Measurements from ENCODE around the gene ELMO1. TPM values are rescaled to one million over a fixed set of nuclear protein-coding genes. Genes with fewer than 3 reads are reported as not detected.

The ELMO1 gene
- total and polyA plus RNA-seq, 9 donors = 8.9 to 48.9 (median 28.0) TPM

- no peaks in the 10 kb centered on the region for H3K4me1 ChIP-seq (ENCODE audit: insufficient read depth)
- no peak for DNase-seq
- intact Hi-C loops (cut with DNase I) = no loop called here
- no peak overlapping the region for H3K27ac ChIP-seq
- 24 to 46% (median 32%) methylated on average over 4 of the region's 4 CpGs for WGBS, 3 donors
- H3K27me3 ChIP-seq = no peaks in the 10 kb centered on the region
- no peak overlapping the region for H3K4me3 ChIP-seq
- no peaks in the 10 kb centered on the region for H3K9me3 ChIP-seq
- no peaks in the 10 kb centered on the region for H3K36me3 ChIP-seq
- TF ChIP-seq POLR2A (IDR thresholded peaks at IDR 0.05) (no peak), EP300 (IDR thresholded peaks at IDR 0.05) (no peak), CTCF (IDR thresholded peaks at IDR 0.05) (no peak)
Measured at GRCh38 chr7:37476881-37477450, 28.3 kb upstream of the ELMO1 start.

- H3K27ac ChIP-seq = no peak overlapping the region
- H3K4me1 ChIP-seq (ENCODE audit: insufficient read depth) = no peaks in the 10 kb centered on the region
Measured at GRCh38 chr7:37476428-37476827, 27.8 kb upstream of the ELMO1 start.

GRCh38 chr7:37475646-37476045, 27.0 kb upstream of the ELMO1 start:
- intact Hi-C loops (cut with DNase I) = no loop called here
- no peaks in the 10 kb centered on the region for H3K36me3 ChIP-seq
- H3K4me3 ChIP-seq = no peak overlapping the region
- TF ChIP-seq EP300 (IDR thresholded peaks at IDR 0.05) (no peak), CTCF (IDR thresholded peaks at IDR 0.05) (no peak), POLR2A (IDR thresholded peaks at IDR 0.05) (no peak)
- WGBS, 3 donors = 89 to 92% (median 92%) methylated on average over 4 of the region's 4 CpGs
- H3K4me1 ChIP-seq (ENCODE audit: insufficient read depth) = no peaks in the 10 kb centered on the region
- H3K27me3 ChIP-seq = no peaks in the 10 kb centered on the region
- H3K27ac ChIP-seq = no peak overlapping the region
- no peaks in the 10 kb centered on the region for H3K9me3 ChIP-seq
- DNase-seq = no peak

More at GRCh38 chr7:37476428-37476827, 27.8 kb upstream of the ELMO1 start:
- no peaks in the 10 kb centered on the region for H3K9me3 ChIP-seq
- H3K27me3 ChIP-seq = no peaks in the 10 kb centered on the region
- no peak for TF ChIP-seq POLR2A (IDR thresholded peaks at IDR 0.05)
- no peak for TF ChIP-seq EP300 (IDR thresholded peaks at IDR 0.05)
- TF ChIP-seq CTCF (IDR thresholded peaks at IDR 0.05) = no peak
- 93 to 97% (median 95%) methylated on average over 1 of the region's 1 CpG for WGBS, 3 donors
- intact Hi-C loops (cut with DNase I) = no loop called here
- no peak overlapping the region for H3K4me3 ChIP-seq
- no peaks in the 10 kb centered on the region for H3K36me3 ChIP-seq
- DNase-seq = no peak

GRCh38 chr7:37471619-37472018, 23.0 kb upstream of the ELMO1 start:
- WGBS, 3 donors = 95 to 96% (median 95%) methylated on average over 7 of the region's 7 CpGs
- no peaks in the 10 kb centered on the region for H3K9me3 ChIP-seq
- no peak overlapping the region for H3K27ac ChIP-seq
- DNase-seq = no peak
- H3K4me3 ChIP-seq = no peak overlapping the region
- no peaks in the 10 kb centered on the region for H3K4me1 ChIP-seq (ENCODE audit: insufficient read depth)
- TF ChIP-seq EP300 (IDR thresholded peaks at IDR 0.05) (no peak), POLR2A (IDR thresholded peaks at IDR 0.05) (no peak), CTCF (IDR thresholded peaks at IDR 0.05) (no peak)
- intact Hi-C loops (cut with DNase I) = no loop called here
- no peaks in the 10 kb centered on the region for H3K36me3 ChIP-seq
- H3K27me3 ChIP-seq = no peaks in the 10 kb centered on the region

All from ovary (tissue), 9 donors.